GM12875 (cell line): ENCODE results near the gene SEMA6A.

ENCODE experiments used
- H3K4me3 ChIP-seq: one replicate; pipeline ENCODE4 v1.5.1; 2011; ENCODE audit warnings: low read depth, low read length, control low read depth
- CTCF ChIP-seq: IDR thresholded peaks from 2 replicates; pipeline ENCODE4 v1.5.1; 2011; ENCODE audit warnings: low read depth, mild to moderate bottlenecking, control low read depth, inconsistent platforms, low read length, moderate library complexity, borderline replicate concordance; ENCODE audit not compliant: insufficient read depth

Gene SEMA6A

GRCh38 chr5:116574367-116575325 is at the start of gene SEMA6A:
SEMA6A (minus strand) TSS chr5:116574823; CDS start chr5:116504944, 69,879 bp downstream.
- H3K4me3 ChIP-seq, result peak within 1 kb of the TSS; percentile 59
- TF ChIP-seq CTCF, result no peak

- no peak for TF ChIP-seq CTCF
- no peak overlapping the region for H3K4me3 ChIP-seq
These were observed 47.9 kb upstream of the SEMA6A start for GRCh38 chr5:116622375-116623050.

- no peak for TF ChIP-seq CTCF
- H3K4me3 ChIP-seq, result no peak overlapping the region
These were observed 47.0 kb upstream of the SEMA6A start for GRCh38 chr5:116621599-116621998.

GRCh38 chr5:116616876-116617275 is 42.3 kb upstream of the SEMA6A start:
- TF ChIP-seq CTCF, result no peak
- H3K4me3 ChIP-seq, result no peak overlapping the region

GRCh38 chr5:116614603-116614920 is 39.9 kb upstream of the SEMA6A start:
- TF ChIP-seq CTCF, result no peak
- H3K4me3 ChIP-seq, result no peak overlapping the region

GRCh38 chr5:116613445-116613844 is 38.8 kb upstream of the SEMA6A start:
- no peak for TF ChIP-seq CTCF
- H3K4me3 ChIP-seq, result no peak overlapping the region
